Caco-2 (cell line): ENCODE data around the gene RSPH6A. TPM values are rescaled to one million over a fixed set of nuclear protein-coding genes. Genes with fewer than 3 reads are reported as not detected.

ENCODE experiments used
- BruUV-seq: library from RNA; stranded (reverse); fragments of 400-500 nt; replicated peaks from 2 replicates; lab custom pipeline; 2021; lab: Mats Ljungman, UMichigan
- CTCF ChIA-PET: fragments of 300-600 bp; sonication (Branson Sonifier 250); formaldehyde crosslinking; loops from one replicate; lab custom pipeline; 2022; ENCODE audit warnings: antibody characterized with exemption; lab: Charles Lee
- POLR2A ChIA-PET: fragments of 300-600 bp; sonication (Branson Sonifier 250); formaldehyde crosslinking; loops from one replicate; lab custom pipeline; 2022; ENCODE audit warnings: antibody characterized with exemption; lab: Charles Lee
- DNase-seq, 2 experiments: peaks; one replicate each; pipeline versions ENCODE4 v3.0.0 to v3.0.0-alpha.2; 2020 to 2022
- H3K27me3 ChIP-seq: replicated peaks from 2 replicates; pipeline ENCODE4 v1.6.0; 2011; ENCODE audit warnings: low read length; ENCODE audit not compliant: control insufficient read depth, insufficient read depth
- H3K36me3 ChIP-seq: 2 replicates; pipeline ENCODE4 v1.5.1; 2011; ENCODE audit warnings: low read length; ENCODE audit not compliant: control insufficient read depth, insufficient read depth
- H3K4me1 ChIP-seq: fragments of 250-450 bp; sonication (Bioruptor Pico); 2 replicates; pipeline ENCODE4 v1.5.1; 2020; ENCODE audit warnings: mild to moderate bottlenecking
- H3K4me3 ChIP-seq: 2 replicates; pipeline ENCODE4 v1.5.1; 2011; ENCODE audit warnings: low read depth, mild to moderate bottlenecking, control low read depth, low read length
- H3K9me3 ChIP-seq: fragments of 250-450 bp; sonication (Bioruptor Pico); 2 replicates; pipeline ENCODE4 v1.5.1; 2020; ENCODE audit warnings: mild to moderate bottlenecking, moderate library complexity
- H3K27ac Mint-ChIP-seq: one replicate; pipeline ENCODE4 v1.8.0; 2022; ENCODE audit warnings: mixed read lengths; ENCODE audit not compliant: unreplicated experiment
- H3K27me3 Mint-ChIP-seq: one replicate; pipeline ENCODE4 v1.8.0; 2022; ENCODE audit warnings: mixed read lengths; ENCODE audit not compliant: insufficient read depth, unreplicated experiment
- H3K36me3 Mint-ChIP-seq: one replicate; pipeline ENCODE4 v1.8.0; 2022; ENCODE audit warnings: mild to moderate bottlenecking, mixed read lengths; ENCODE audit not compliant: insufficient read depth, unreplicated experiment
- H3K4me1 Mint-ChIP-seq: one replicate; pipeline ENCODE4 v1.8.0; 2022; ENCODE audit warnings: low read depth, mixed read lengths; ENCODE audit not compliant: unreplicated experiment
- H3K4me3 Mint-ChIP-seq: one replicate; pipeline ENCODE4 v1.8.0; 2022; ENCODE audit warnings: mild to moderate bottlenecking, moderate library complexity, mixed read lengths; ENCODE audit not compliant: unreplicated experiment
- H3K9me3 Mint-ChIP-seq: one replicate; pipeline ENCODE4 v1.8.0; 2022; ENCODE audit warnings: mixed read lengths; ENCODE audit not compliant: unreplicated experiment
- CTCF ChIP-seq, 2 experiments: fragments of 200-600 bp in 1 of 2; IDR thresholded peaks; 1 replicate in 1 of 2; 2 replicates in 1 of 2; pipeline versions ENCODE4 v1.5.1 to v1.8.0; 2011 to 2022; ENCODE audit warnings: antibody characterized with exemption in 1 of 2, control low read depth in 1 of 2, inconsistent platforms in 1 of 2, low read depth in 1 of 2, low read length in 1 of 2, mild to moderate bottlenecking in 1 of 2, moderate library complexity in 1 of 2; ENCODE audit not compliant: insufficient read depth in 1 of 2, severe bottlenecking in 1 of 2, unreplicated experiment in 1 of 2
- intact Hi-C: fragments of 100-400 bp; cut with micrococcal nuclease; formaldehyde crosslinking; loops from one replicate; pipeline ENCODE4 v1.10.0; 2022; ENCODE audit not compliant: unreplicated experiment
- total RNA-seq: library from RNA; stranded (reverse); gene quantifications from 2 replicates; pipeline ENCODE4 v1.2.3, GENCODE V29; 2022

Gene RSPH6A
- total RNA-seq, 1 experiment from 2014 or later, result 0.23 TPM

- no peak for TF ChIP-seq CTCF (IDR thresholded peaks at IDR 0.05; ENCODE audit: insufficient read depth in 1 of 2, low read depth in 1 of 2, low read length in 1 of 2, severe bottlenecking in 1 of 2, unreplicated experiment in 1 of 2)
- Mint-ChIP-seq H3K27ac (peak within 1 kb of the TSS; percentile 95), H3K4me3 (peak within 1 kb of the TSS; percentile 98), H3K27me3 (no peaks in the 10 kb centered on the region), H3K36me3 (peaks cover 66% of the 10 kb centered on the region), H3K9me3 (no peaks in the 10 kb centered on the region), H3K4me1 (peaks cover 14% of the 10 kb centered on the region)
- CTCF ChIA-PET, result interaction anchor here (0.6 to 3.6 kb wide), 17 partner anchors 10 to 794 kb away, joined by 3 to 86 read pairs (median 5); partner anchors contain the start of genes CCDC61, DMWD, IRF2BP1 and MYPOP
- POLR2A ChIA-PET, result interaction anchor here (0.5 to 2.9 kb wide), 15 partner anchors 11 to 1974 kb away, joined by 3 to 84 read pairs (median 4); partner anchors contain the start of genes CCDC61, DMPK, DMWD and IRF2BP1
- Histone ChIP-seq H3K36me3 (peaks cover 1% of the 10 kb centered on the region; the same call in 1 of the 2 replicates), H3K27me3 (no peaks in the 10 kb centered on the region), H3K4me1 (no peaks in the 10 kb centered on the region), H3K4me3 (peak within 1 kb of the TSS; percentile 67), H3K9me3 (no peaks in the 10 kb centered on the region)
- intact Hi-C loops, result loop anchor here (1.0 to 2.0 kb wide), 4 partner anchors 20 to 133 kb away; partner anchors contain the start of genes CCDC61 and FBXO46
- peak; percentile 99 for DNase-seq
- BruUV-seq, result TSS peak; percentile 44
These were observed 47.6 kb upstream of the RSPH6A start, which contains the start of gene SYMPK for GRCh38 chr19:45862564-45863334. TSS of gene SYMPK (minus strand) at chr19:45863147. CDS start at chr19:45854495, 8,652 bp downstream.

- no peaks in the 10 kb centered on the region for H3K27me3 Mint-ChIP-seq
- no peaks in the 10 kb centered on the region for H3K27me3 ChIP-seq
- H3K36me3 ChIP-seq, result peaks cover 1% of the 10 kb centered on the region; the same call in 1 of the 2 replicates
- peak overlapping the region; percentile 98 for H3K4me3 Mint-ChIP-seq
- intact Hi-C loops, result loop anchor here (2.0 kb wide), 1 partner anchor 131 kb away; the partner anchor contains the start of gene FBXO46
- ChIA-PET CTCF (interaction anchor here (1.5 to 3.6 kb wide), 2 partner anchors 19 to 45 kb away, joined by 27 to 86 read pairs; no protein-coding TSS in a partner anchor), POLR2A (interaction anchor here (2.9 kb wide), 1 partner anchor 20 kb away, joined by 84 read pairs; no protein-coding TSS in a partner anchor)
- H3K9me3 Mint-ChIP-seq, result no peaks in the 10 kb centered on the region
- no peak for TF ChIP-seq CTCF (IDR thresholded peaks at IDR 0.05; ENCODE audit: insufficient read depth in 1 of 2, low read depth in 1 of 2, low read length in 1 of 2, severe bottlenecking in 1 of 2, unreplicated experiment in 1 of 2)
- no peak for DNase-seq
- peak overlapping the region; percentile 67 for H3K4me3 ChIP-seq
- H3K27ac Mint-ChIP-seq, result peak overlapping the region; percentile 95
- H3K4me1 Mint-ChIP-seq, result peaks cover 14% of the 10 kb centered on the region
- no peaks in the 10 kb centered on the region for H3K9me3 ChIP-seq
- no TSS peak for BruUV-seq
- peaks cover 66% of the 10 kb centered on the region for H3K36me3 Mint-ChIP-seq
- H3K4me1 ChIP-seq, result no peaks in the 10 kb centered on the region
These were observed 47.1 kb upstream of the RSPH6A start for GRCh38 chr19:45862271-45862563.
